B cell (primary cell): ENCODE measurements around the gene DENND2A. TPM values are rescaled to one million over a fixed set of nuclear protein-coding genes. Genes with fewer than 3 reads are reported as not detected.
A peak's percentile ranks its signal among the peaks of the same experiment; 100 is the strongest.

Experiments
- ATAC-seq: fragments of 200-7000 bp; cut with Tn5 transposase; one replicate; pipeline ENCODE4 v1.10.0; 2021; ENCODE audit warnings: low read depth, mild to moderate bottlenecking, moderate number of reproducible peaks, moderate library complexity
- CTCF ChIA-PET: fragments of 350-600 bp; sonication (Branson Sonifier 250); formaldehyde crosslinking; loops from one replicate; lab custom pipeline; 2021; ENCODE audit warnings: antibody characterized with exemption, inconsistent platforms; lab: Charles Lee
- POLR2A ChIA-PET: fragments of 350-600 bp; sonication (Branson Sonifier 250); formaldehyde crosslinking; loops from one replicate; lab custom pipeline; 2021; ENCODE audit warnings: antibody characterized with exemption; lab: Charles Lee
- DNase-seq: peaks from one replicate; pipeline ENCODE4 v3.0.0; 2013
- H2AFZ ChIP-seq: 2 replicates; pipeline ENCODE4 v1.6.1; 2012; ENCODE audit warnings: mild to moderate bottlenecking, low read depth, low read length; ENCODE audit not compliant: insufficient read depth, poor library complexity, severe bottlenecking
- H3K27ac ChIP-seq, 2 donors: 1 replicate in 1 of 2; 2 replicates in 1 of 2; pipeline ENCODE4 v1.5.1; 2012 to 2013; ENCODE audit warnings: low read length in 2 of 2, mild to moderate bottlenecking in 2 of 2, moderate library complexity in 1 of 2
- H3K27me3 ChIP-seq, 4 experiments: fragments of 200-600 bp in 1 of 4; sonication (generic) in 1 of 4; replicated peaks in 1 of 4; 1 replicate in 2 of 4; 2 replicates in 2 of 4; pipeline versions ENCODE4 v1.6.1 to v1.7.0; 2013 to 2016; ENCODE audit warnings: low read length in 3 of 4, mild to moderate bottlenecking in 2 of 4, mixed read lengths in 1 of 4, moderate library complexity in 1 of 4; ENCODE audit not compliant: insufficient read depth in 4 of 4, control insufficient read depth in 3 of 4; ENCODE audit errors: control extremely low read depth in 1 of 4
- H3K36me3 ChIP-seq, 2 experiments: replicated peaks in 1 of 2; 1 replicate in 1 of 2; 2 replicates in 1 of 2; pipeline versions ENCODE4 v1.6.1 to v1.7.1; 2013; ENCODE audit warnings: low read length in 1 of 2; ENCODE audit not compliant: insufficient read depth in 2 of 2, control insufficient read depth in 1 of 2; ENCODE audit errors: control extremely low read depth in 1 of 2, extremely low read depth in 1 of 2
- H3K4me1 ChIP-seq, 2 donors: fragments of 200-600 bp in 1 of 2; sonication (generic) in 1 of 2; 1 replicate in 1 of 2; 2 replicates in 1 of 2; pipeline versions ENCODE4 v1.5.1 to v1.6.1; 2013 to 2017; ENCODE audit warnings: low read length in 2 of 2; ENCODE audit not compliant: control insufficient read depth in 2 of 2, insufficient read depth in 2 of 2
- H3K4me2 ChIP-seq: replicated peaks from 2 replicates; pipeline ENCODE3; 2012; ENCODE audit warnings: mild to moderate bottlenecking, low read depth, low read length; ENCODE audit not compliant: poor library complexity, severe bottlenecking
- H3K4me3 ChIP-seq, 5 experiments: fragments of 200-600 bp in 1 of 5; sonication (generic) in 1 of 5; 1 replicate in 3 of 5; 2 replicates in 2 of 5; pipeline versions ENCODE4 v1.5.1 to v1.7.0; 2011 to 2016; ENCODE audit warnings: low read length in 4 of 5, mild to moderate bottlenecking in 4 of 5, low read depth in 2 of 5, control low read depth in 1 of 5, moderate library complexity in 1 of 5; ENCODE audit not compliant: insufficient read depth in 1 of 5; ENCODE audit errors: control extremely low read depth in 1 of 5, extremely low read depth in 1 of 5
- H3K79me2 ChIP-seq: fragments of 200-600 bp; sonication (generic); one replicate; pipeline ENCODE4 v1.6.0; 2016; ENCODE audit warnings: low read length; ENCODE audit not compliant: control insufficient read depth, insufficient read depth
- H3K9ac ChIP-seq: fragments of 200-600 bp; sonication (generic); 2 replicates; pipeline ENCODE4 v1.6.1; 2017; ENCODE audit warnings: mild to moderate bottlenecking, low read length, moderate library complexity
- H3K9me3 ChIP-seq, 3 donors: one replicate each; pipeline versions ENCODE4 v1.6.1 to v1.7.1; 2013; ENCODE audit warnings: low read length in 2 of 3; ENCODE audit not compliant: control insufficient read depth in 2 of 3, insufficient read depth in 1 of 3; ENCODE audit errors: control extremely low read depth in 1 of 3
- H4K20me1 ChIP-seq: 2 replicates; pipeline ENCODE4 v1.6.0; 2012; ENCODE audit warnings: mild to moderate bottlenecking, low read length; ENCODE audit not compliant: insufficient read depth, control insufficient read depth, poor library complexity, severe bottlenecking
- H3K27ac Mint-ChIP-seq: one replicate; pipeline ENCODE4 v1.8.0; 2021; ENCODE audit warnings: mixed read lengths
- H3K27me3 Mint-ChIP-seq: one replicate; pipeline ENCODE4 v1.8.0; 2021; ENCODE audit warnings: mixed read lengths
- H3K4me1 Mint-ChIP-seq: one replicate; pipeline ENCODE4 v1.8.0; 2021; ENCODE audit warnings: mixed read lengths
- H3K4me3 Mint-ChIP-seq: one replicate; pipeline ENCODE4 v1.8.0; 2021; ENCODE audit warnings: mixed read lengths
- H3K9me3 Mint-ChIP-seq: one replicate; pipeline ENCODE4 v1.8.0; 2022; ENCODE audit warnings: mixed read lengths; ENCODE audit not compliant: insufficient read depth
- CTCF ChIP-seq: fragments of 200-600 bp; IDR thresholded peaks from one replicate; pipeline ENCODE4 v1.8.0; 2022; ENCODE audit warnings: antibody characterized with exemption, mild to moderate bottlenecking
- EZH2 ChIP-seq: IDR thresholded peaks from 2 replicates; pipeline ENCODE4 v1.6.1; 2012; ENCODE audit warnings: borderline replicate concordance, low read depth, mild to moderate bottlenecking, moderate library complexity, low read length; ENCODE audit not compliant: insufficient read depth, poor library complexity, severe bottlenecking
- WGBS: methylation state at CpG from one replicate; pipeline ENCODE4 v1.1.5; 2013; ENCODE audit warnings: missing lambda C conversion rate; ENCODE audit not compliant: insufficient coverage; 5-methylcytosine and 5-hydroxymethylcytosine counted together
- intact Hi-C: fragments of 100-400 bp; cut with micrococcal nuclease; formaldehyde crosslinking; loops from one replicate; pipeline ENCODE4 v1.10.0; 2022
- polyA plus RNA-seq: library from polyadenylated mRNA; depleted of rRNA; stranded (reverse); fragments of >200 nt; gene quantifications from 2 replicates; pipeline ENCODE4 v1.2.3, GENCODE V29; 2012
- total RNA-seq, 2 donors: library from RNA; stranded (reverse); fragments of 120-200 nt in 1 of 2; gene quantifications; 1 replicate in 1 of 2; 2 replicates in 1 of 2; pipeline versions ENCODE4 v1.2.3 to v1.2.4, GENCODE V29; 2013 to 2022

Gene DENND2A
- total and polyA plus RNA-seq, 2 donors (not counting 1 experiment from before 2014, with no cell fraction given), result 0.31 TPM; not detected in 1

DNA sequence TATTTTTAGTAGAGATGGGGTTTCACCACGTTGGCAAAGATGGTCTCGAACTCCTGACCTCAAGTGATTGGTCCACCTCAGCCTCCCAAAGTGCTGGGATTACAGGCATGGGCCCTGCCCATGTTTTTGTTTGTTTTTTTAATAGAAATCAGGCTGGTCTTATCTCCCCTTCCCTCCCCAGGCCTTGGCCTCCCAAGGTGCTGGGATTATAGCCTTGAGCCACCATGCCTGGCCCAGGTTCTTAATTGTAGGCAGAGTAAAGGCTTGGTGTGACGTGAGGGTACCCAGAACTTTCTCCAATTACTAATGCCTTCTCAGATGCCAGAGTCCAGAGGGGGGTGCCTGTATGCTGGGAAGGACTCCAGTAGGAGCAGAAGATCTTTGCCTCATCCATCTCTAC, 156.1 kb downstream of the DENND2A start:
- Histone ChIP-seq H3K27ac (no peak overlapping the region), H3K27me3 (no peaks in the 10 kb centered on the region), H3K9ac (no peak overlapping the region), H3K4me3 (no peak overlapping the region), H2AFZ (no peak overlapping the region), H3K79me2 (no peaks in the 10 kb centered on the region), H3K36me3 (no peaks in the 10 kb centered on the region), H4K20me1 (no peaks in the 10 kb centered on the region), H3K4me2 (no peak overlapping the region), H3K9me3 (no peaks in the 10 kb centered on the region), H3K4me1 (peaks cover 4 to 5% of the 10 kb centered on the region in 2 donors)
- no peak overlapping the region for H3K27ac Mint-ChIP-seq
- DNase-seq (no peak), ATAC-seq (no peak)
- no peaks in the 10 kb centered on the region for H3K9me3 Mint-ChIP-seq
- H3K27me3 Mint-ChIP-seq, result peaks cover 2% of the 10 kb centered on the region
- TF ChIP-seq CTCF (no peak), EZH2 (no peak)
- POLR2A ChIA-PET, result no interaction called here
- CTCF ChIA-PET, result no interaction called here
- no peak overlapping the region for H3K4me3 Mint-ChIP-seq
- 88% methylated on average over 2 of the region's 3 CpGs for WGBS
- intact Hi-C loops, result no loop called here
- H3K4me1 Mint-ChIP-seq, result peaks cover 4% of the 10 kb centered on the region

GRCh38 chr7:140479739-140480084, 160.9 kb downstream of the DENND2A start:
- Mint-ChIP-seq H3K4me3 (peak overlapping the region; percentile 91), H3K27ac (peak overlapping the region; percentile 99), H3K4me1 (peaks cover 31% of the 10 kb centered on the region), H3K27me3 (peaks cover 2% of the 10 kb centered on the region), H3K9me3 (no peaks in the 10 kb centered on the region)
- Histone ChIP-seq H2AFZ (peak overlapping the region; percentile 82), H3K9ac (peak overlapping the region; percentile 84), H3K36me3 (peaks cover 0 to 2% of the 10 kb centered on the region in 2 experiments), H3K4me2 (peak overlapping the region; percentile 92), H4K20me1 (peaks cover 16% of the 10 kb centered on the region), H3K79me2 (peaks cover 40% of the 10 kb centered on the region), H3K9me3 (no peaks in the 10 kb centered on the region), H3K4me3 (peak overlapping the region; percentile 74 to 95 (median 91)), H3K4me1 (peaks cover 26 to 27% of the 10 kb centered on the region in 2 donors), H3K27me3 (no peaks in the 10 kb centered on the region), H3K27ac (peak overlapping the region; percentile 75 to 86)
- WGBS, result 0% methylated on average over 2 of the region's 2 CpGs
- TF ChIP-seq EZH2 (no peak), CTCF (no peak)
- POLR2A ChIA-PET, result no interaction called here
- intact Hi-C loops, result loop anchor here (1.0 to 5.0 kb wide), 7 partner anchors 89 to 536 kb away; partner anchors contain the start of genes BRAF, NDUFB2 and PARP12
- no peak for DNase-seq
- CTCF ChIA-PET, result interaction anchor here (8.7 kb wide), 1 partner anchor 13 kb away, joined by 96 read pairs; no protein-coding TSS in a partner anchor
- no peak for ATAC-seq
